ENCODE data around the gene CEP295NL. TPM values are rescaled to one million over a fixed set of nuclear protein-coding genes. Genes with fewer than 3 reads are reported as not detected.
A peak's percentile ranks its signal among the peaks of the same experiment; 100 is the strongest.
"Not testable (repeated sequence)": the region's sequence is repeated elsewhere in the genome, so short reads cannot be mapped to it uniquely, and the experiment has no call there.

Gene CEP295NL
- total RNA-seq, 1 donor from 2014 or later, result 7.3 TPM

DNA sequence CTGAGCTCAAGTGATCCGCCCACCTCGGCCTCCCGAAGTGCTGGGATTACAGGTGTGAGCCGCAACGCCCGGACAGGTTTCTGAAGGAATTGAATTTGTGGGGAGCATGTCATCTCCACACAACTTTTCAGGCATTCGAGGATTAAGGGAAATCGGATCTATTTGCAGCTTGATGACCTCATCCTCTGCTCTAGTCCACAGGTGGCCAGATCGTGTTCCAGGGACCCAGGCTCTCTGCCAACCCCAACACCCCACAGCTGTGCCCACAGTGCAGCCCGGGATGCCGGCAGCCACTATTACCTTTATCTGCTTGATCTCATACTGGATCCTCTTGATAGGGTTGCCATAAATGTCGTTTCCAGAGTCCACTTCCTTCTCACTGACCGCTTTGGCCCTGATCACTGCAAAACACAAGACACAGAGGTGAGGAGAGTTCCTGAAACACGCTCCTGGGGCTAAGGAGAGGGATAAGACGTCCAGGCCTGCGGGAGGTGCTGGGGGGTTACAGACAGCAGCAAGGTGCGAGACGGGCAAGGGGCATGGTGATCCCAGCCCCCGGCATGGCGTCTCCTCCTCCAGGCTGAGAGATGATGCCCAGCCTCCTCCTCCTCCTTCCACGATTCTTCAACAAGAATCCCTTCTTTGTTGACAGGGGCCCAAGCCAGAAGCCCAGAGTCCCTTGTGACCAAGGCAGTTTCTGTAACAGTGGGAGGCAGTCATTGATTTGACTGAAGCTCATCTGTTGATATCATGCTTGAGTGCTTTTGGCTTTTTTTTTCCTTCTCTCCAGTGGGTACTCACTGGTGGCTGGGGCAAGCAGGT, 29.3 kb downstream of the CEP295NL start:
- Mint-ChIP-seq H3K4me1 (ENCODE audit: unreplicated experiment) (peaks cover 58% of the 10 kb centered on the region), H3K4me3 (ENCODE audit: unreplicated experiment) (peak overlapping the region; percentile 17), H3K27ac (ENCODE audit: unreplicated experiment) (peak overlapping the region; percentile 57), H3K36me3 (ENCODE audit: unreplicated experiment) (peaks cover 38% of the 10 kb centered on the region), H3K9me3 (ENCODE audit: unreplicated experiment) (no peaks in the 10 kb centered on the region), H3K27me3 (ENCODE audit: unreplicated experiment) (no peaks in the 10 kb centered on the region)
- TF ChIP-seq, protein P1, sequence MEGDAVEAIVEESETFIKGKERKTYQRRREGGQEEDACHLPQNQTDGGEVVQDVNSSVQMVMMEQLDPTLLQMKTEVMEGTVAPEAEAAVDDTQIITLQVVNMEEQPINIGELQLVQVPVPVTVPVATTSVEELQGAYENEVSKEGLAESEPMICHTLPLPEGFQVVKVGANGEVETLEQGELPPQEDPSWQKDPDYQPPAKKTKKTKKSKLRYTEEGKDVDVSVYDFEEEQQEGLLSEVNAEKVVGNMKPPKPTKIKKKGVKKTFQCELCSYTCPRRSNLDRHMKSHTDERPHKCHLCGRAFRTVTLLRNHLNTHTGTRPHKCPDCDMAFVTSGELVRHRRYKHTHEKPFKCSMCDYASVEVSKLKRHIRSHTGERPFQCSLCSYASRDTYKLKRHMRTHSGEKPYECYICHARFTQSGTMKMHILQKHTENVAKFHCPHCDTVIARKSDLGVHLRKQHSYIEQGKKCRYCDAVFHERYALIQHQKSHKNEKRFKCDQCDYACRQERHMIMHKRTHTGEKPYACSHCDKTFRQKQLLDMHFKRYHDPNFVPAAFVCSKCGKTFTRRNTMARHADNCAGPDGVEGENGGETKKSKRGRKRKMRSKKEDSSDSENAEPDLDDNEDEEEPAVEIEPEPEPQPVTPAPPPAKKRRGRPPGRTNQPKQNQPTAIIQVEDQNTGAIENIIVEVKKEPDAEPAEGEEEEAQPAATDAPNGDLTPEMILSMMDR (IDR thresholded peaks at IDR 0.05), result no peak
- DNase-seq (ENCODE audit: extremely low spot score, unreplicated experiment), result no peak

DNA sequence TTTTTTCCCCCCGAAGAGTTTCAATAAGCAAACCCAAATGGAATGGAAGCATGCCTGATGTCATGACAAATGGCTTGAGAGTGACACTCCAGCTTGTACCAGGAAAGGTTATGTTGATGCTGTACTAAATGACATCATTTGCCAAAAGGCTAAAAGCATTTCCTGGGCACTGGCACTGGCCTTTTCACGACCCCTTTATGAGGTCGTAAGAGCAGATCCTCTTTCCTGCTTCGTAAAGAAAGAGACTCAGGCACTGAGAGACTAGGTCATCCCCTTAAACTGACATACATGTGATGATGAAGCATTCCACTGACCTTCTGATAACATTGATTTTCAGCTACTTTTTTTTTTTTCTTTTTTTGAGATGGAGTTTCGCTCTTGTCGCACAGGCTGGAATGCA, 30.5 kb downstream of the CEP295NL start:
- peaks cover 47% of the 10 kb centered on the region for H3K36me3 Mint-ChIP-seq (ENCODE audit: unreplicated experiment)
- no peak overlapping the region for H3K27ac Mint-ChIP-seq (ENCODE audit: unreplicated experiment)
- no peaks in the 10 kb centered on the region for H3K9me3 Mint-ChIP-seq (ENCODE audit: unreplicated experiment)
- no peaks in the 10 kb centered on the region for H3K27me3 Mint-ChIP-seq (ENCODE audit: unreplicated experiment)
- no peak for DNase-seq (ENCODE audit: extremely low spot score, unreplicated experiment)
- peaks cover 61% of the 10 kb centered on the region for H3K4me1 Mint-ChIP-seq (ENCODE audit: unreplicated experiment)
- TF ChIP-seq, protein P1 (IDR thresholded peaks at IDR 0.05), result no peak
- H3K4me3 Mint-ChIP-seq (ENCODE audit: unreplicated experiment), result no peak overlapping the region

DNA sequence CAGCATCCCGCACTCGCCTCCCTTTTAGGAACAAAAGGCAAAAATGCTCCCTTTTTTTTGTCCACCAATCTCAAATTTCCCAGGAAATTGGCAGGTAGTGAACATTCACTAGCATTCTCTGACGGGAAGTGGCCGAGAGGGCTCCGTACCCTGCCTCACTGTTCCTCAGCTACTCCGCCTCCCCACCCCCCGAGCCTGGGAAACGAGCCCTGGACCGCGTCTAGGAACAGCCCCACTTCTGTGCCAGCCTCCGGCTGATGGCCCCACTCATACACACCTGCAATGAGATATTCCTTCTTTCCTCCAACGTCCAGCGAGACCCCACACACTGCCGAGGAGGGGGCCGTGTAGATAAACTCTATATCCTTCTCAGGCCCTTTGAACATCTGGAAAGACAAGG, 32.4 kb downstream of the CEP295NL start:
- H3K36me3 Mint-ChIP-seq (ENCODE audit: unreplicated experiment), result peaks cover 41% of the 10 kb centered on the region
- TF ChIP-seq, protein P1 (IDR thresholded peaks at IDR 0.05), result no peak
- no peaks in the 10 kb centered on the region for H3K27me3 Mint-ChIP-seq (ENCODE audit: unreplicated experiment)
- H3K4me1 Mint-ChIP-seq (ENCODE audit: unreplicated experiment), result peaks cover 63% of the 10 kb centered on the region
- no peaks in the 10 kb centered on the region for H3K9me3 Mint-ChIP-seq (ENCODE audit: unreplicated experiment)
- H3K4me3 Mint-ChIP-seq (ENCODE audit: unreplicated experiment), result no peak overlapping the region
- DNase-seq (ENCODE audit: extremely low spot score, unreplicated experiment), result no peak
- H3K27ac Mint-ChIP-seq (ENCODE audit: unreplicated experiment), result no peak overlapping the region

DNA sequence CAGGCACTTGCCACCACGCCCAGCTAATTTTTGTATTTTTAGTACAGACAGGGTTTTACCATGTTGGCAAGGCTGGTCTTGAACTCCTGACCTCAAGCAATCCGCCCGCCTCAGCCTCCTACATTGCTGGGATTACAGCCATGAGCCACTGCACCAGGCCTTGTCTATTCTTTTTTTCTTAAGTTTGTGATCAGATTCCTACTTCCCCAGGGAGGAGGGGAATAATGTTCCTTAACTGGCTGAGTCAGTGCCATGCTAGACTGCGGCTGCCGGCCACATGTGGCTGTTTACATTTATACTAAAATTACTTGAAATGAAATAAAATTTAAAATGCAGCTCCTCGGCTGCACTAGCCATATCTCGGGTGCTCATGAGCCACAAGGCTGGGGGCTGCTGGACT, 34.6 kb downstream of the CEP295NL start:
- H3K4me1 Mint-ChIP-seq (ENCODE audit: unreplicated experiment), result peaks cover 54% of the 10 kb centered on the region
- H3K4me3 Mint-ChIP-seq (ENCODE audit: unreplicated experiment), result peak overlapping the region; percentile 39
- no peak for DNase-seq (ENCODE audit: extremely low spot score, unreplicated experiment)
- no peaks in the 10 kb centered on the region for H3K27me3 Mint-ChIP-seq (ENCODE audit: unreplicated experiment)
- TF ChIP-seq, protein P1 (IDR thresholded peaks at IDR 0.05), result no peak
- peaks cover 45% of the 10 kb centered on the region for H3K36me3 Mint-ChIP-seq (ENCODE audit: unreplicated experiment)
- peak overlapping the region; percentile 94 for H3K27ac Mint-ChIP-seq (ENCODE audit: unreplicated experiment)
- H3K9me3 Mint-ChIP-seq (ENCODE audit: unreplicated experiment), result no peaks in the 10 kb centered on the region

DNA sequence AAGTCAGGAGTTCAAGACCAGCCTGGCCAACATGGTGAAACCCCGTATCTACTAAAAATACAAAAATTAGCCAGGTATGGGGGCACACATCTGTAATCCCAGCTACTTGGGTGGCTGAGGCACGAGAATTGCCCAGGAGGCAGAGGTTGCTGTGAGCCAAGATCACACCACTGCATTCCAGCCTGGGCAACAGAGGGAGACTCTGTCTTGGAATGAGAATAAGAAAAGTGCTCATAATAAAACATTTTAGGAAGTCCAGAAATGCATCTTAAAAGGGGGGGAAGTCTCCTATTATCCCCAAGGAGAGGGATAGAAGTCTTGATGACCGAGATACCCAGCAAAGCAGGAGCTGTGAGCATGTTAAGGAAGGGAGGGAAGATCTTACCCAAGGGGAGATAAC, 36.0 kb downstream of the CEP295NL start:
- Mint-ChIP-seq H3K36me3 (ENCODE audit: unreplicated experiment) (peaks cover 41% of the 10 kb centered on the region), H3K4me1 (ENCODE audit: unreplicated experiment) (peaks cover 59% of the 10 kb centered on the region)
- H3K9me3 Mint-ChIP-seq (ENCODE audit: unreplicated experiment), result not testable (repeated sequence)

More for the DNA sequence above, 36.0 kb downstream of the CEP295NL start:
- H3K4me3 Mint-ChIP-seq (ENCODE audit: unreplicated experiment); DNase-seq (ENCODE audit: extremely low spot score, unreplicated experiment); H3K27me3 Mint-ChIP-seq (ENCODE audit: unreplicated experiment): not testable (repeated sequence)
- peak overlapping the region; percentile 94 for H3K27ac Mint-ChIP-seq (ENCODE audit: unreplicated experiment)

Data from osteocyte (in vitro differentiated cells).